HEK293 (cell line): ENCODE measurements around the gene DOCK9.

ENCODE experiments used
- CTCF ChIP-seq: fragments of 450-650 bp; formaldehyde crosslinking; IDR thresholded peaks from 2 replicates; pipeline ENCODE4 v1.5.1; 2016; ENCODE audit warnings: missing biosample characterization, missing genetic modification characterization
- ELK4 ChIP-seq: IDR thresholded peaks from 2 replicates; pipeline ENCODE4 v1.6.1; 2011; ENCODE audit warnings: mild to moderate bottlenecking, low read depth, low read length, borderline replicate concordance
- GFI1B ChIP-seq: fragments of 450-650 bp; formaldehyde crosslinking; IDR thresholded peaks from 2 replicates; pipeline ENCODE4 v1.5.1; 2016; ENCODE audit warnings: missing biosample characterization, missing genetic modification characterization
- PATZ1 ChIP-seq: fragments of 450-650 bp; formaldehyde crosslinking; IDR thresholded peaks from 2 replicates; pipeline ENCODE4 v1.5.1; 2016; ENCODE audit warnings: missing biosample characterization, missing genetic modification characterization
- YY1 ChIP-seq: fragments of 450-650 bp; formaldehyde crosslinking; IDR thresholded peaks from 2 replicates; pipeline ENCODE4 v1.5.1; 2018; ENCODE audit warnings: missing biosample characterization, missing genetic modification characterization
- ZNF155 ChIP-seq: fragments of 450-650 bp; formaldehyde crosslinking; IDR thresholded peaks from 2 replicates; pipeline ENCODE4 v1.5.1; 2016; ENCODE audit warnings: missing biosample characterization, missing genetic modification characterization
- ZNF157 ChIP-seq: fragments of 450-650 bp; formaldehyde crosslinking; IDR thresholded peaks from 2 replicates; pipeline ENCODE4 v1.5.1; 2016; ENCODE audit warnings: missing biosample characterization, missing genetic modification characterization
- ZNF324 ChIP-seq: fragments of 450-650 bp; formaldehyde crosslinking; IDR thresholded peaks from 2 replicates; pipeline ENCODE4 v1.5.1; 2016; ENCODE audit warnings: missing biosample characterization, missing genetic modification characterization
- ZNF350 ChIP-seq: fragments of 450-650 bp; formaldehyde crosslinking; IDR thresholded peaks from 2 replicates; pipeline ENCODE4 v1.5.0; 2017; ENCODE audit warnings: missing biosample characterization, mild to moderate bottlenecking, missing genetic modification characterization
- ZNF404 ChIP-seq: fragments of 450-650 bp; formaldehyde crosslinking; IDR thresholded peaks from 2 replicates; pipeline ENCODE4 v1.5.1; 2017; ENCODE audit warnings: missing biosample characterization, missing genetic modification characterization
- ZNF560 ChIP-seq: fragments of 450-650 bp; formaldehyde crosslinking; IDR thresholded peaks from 2 replicates; pipeline ENCODE4 v1.5.1; 2017; ENCODE audit warnings: missing biosample characterization, missing genetic modification characterization, borderline replicate concordance
- ZNF571 ChIP-seq: fragments of 450-650 bp; formaldehyde crosslinking; IDR thresholded peaks from 2 replicates; pipeline ENCODE4 v1.5.0; 2017; ENCODE audit warnings: missing biosample characterization, missing genetic modification characterization
- TF ChIP-seq, protein P1 (sequence below): fragments of 450-650 bp; formaldehyde crosslinking; IDR thresholded peaks from 2 replicates; pipeline ENCODE4 v1.5.1; 2016; ENCODE audit warnings: missing biosample characterization, missing genetic modification characterization

- TF ChIP-seq ZNF324 (tag by site-specific recombination) (no peak), ZNF560 (tag by site-specific recombination) (no peak), YY1 (tag by site-specific recombination) (no peak), CTCF (tag by site-specific recombination) (no peak), GFI1B (tag by site-specific recombination) (no peak), ZNF350 (tag by site-specific recombination) (no peak), ZNF157 (tag by site-specific recombination) (no peak), ZNF155 (tag by site-specific recombination) (no peak), ELK4 (no peak), ZNF571 (tag by site-specific recombination) (no peak), ZNF404 (no peak), PATZ1 (no peak)
- TF ChIP-seq, protein P1, sequence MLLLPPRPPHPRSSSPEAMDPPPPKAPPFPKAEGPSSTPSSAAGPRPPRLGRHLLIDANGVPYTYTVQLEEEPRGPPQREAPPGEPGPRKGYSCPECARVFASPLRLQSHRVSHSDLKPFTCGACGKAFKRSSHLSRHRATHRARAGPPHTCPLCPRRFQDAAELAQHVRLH (tag by site-specific recombination) = no peak
Observed at GRCh38 chr13:98771838-98772611, 205.8 kb downstream of the DOCK9 start.
